KG1 (cell line): ENCODE measurements around the gene PODN.

ENCODE experiments used
- DNase-seq: peaks from one replicate; lab custom pipeline; 2025; lab: John Stamatoyannopoulos, UW

Gene PODN

GRCh38 chr1:53074313-53075154, 12.5 kb downstream of the PODN start:
- no peak for DNase-seq

GRCh38 chr1:53075206-53075605, 13.2 kb downstream of the PODN start:
- DNase-seq = no peak

GRCh38 chr1:53075761-53076163, 13.7 kb downstream of the PODN start:
- DNase-seq = no peak

GRCh38 chr1:53076165-53076564, 14.2 kb downstream of the PODN start:
- no peak for DNase-seq

GRCh38 chr1:53076721-53077598, 14.9 kb downstream of the PODN start:
- no peak for DNase-seq

GRCh38 chr1:53077599-53077965, 15.6 kb downstream of the PODN start:
- DNase-seq = no peak

- DNase-seq = no peak
Observed at GRCh38 chr1:53078333-53079101, 16.5 kb downstream of the PODN start.

GRCh38 chr1:53079251-53079650, 17.2 kb downstream of the PODN start:
- DNase-seq = no peak

GRCh38 chr1:53080041-53080440, 18.0 kb downstream of the PODN start:
- no peak for DNase-seq

GRCh38 chr1:53080769-53081168, 18.8 kb downstream of the PODN start:
- DNase-seq = no peak

- no peak for DNase-seq
Observed at GRCh38 chr1:53081384-53082066, 19.5 kb downstream of the PODN start.

GRCh38 chr1:53082826-53083455, 20.9 kb downstream of the PODN start:
- no peak for DNase-seq

- DNase-seq = no peak
Observed at GRCh38 chr1:53083636-53084588, 21.9 kb downstream of the PODN start.

GRCh38 chr1:53084589-53084971, 22.6 kb downstream of the PODN start:
- DNase-seq = no peak

GRCh38 chr1:53085405-53085804, 23.4 kb downstream of the PODN start:
- no peak for DNase-seq

GRCh38 chr1:53086491-53087070, 24.6 kb downstream of the PODN start:
- DNase-seq = no peak

GRCh38 chr1:53087332-53088285, 25.6 kb downstream of the PODN start:
- no peak for DNase-seq

GRCh38 chr1:53088616-53089300, 26.7 kb downstream of the PODN start:
- no peak for DNase-seq
